Glomerular endothelial cell (primary cell): ENCODE measurements around the gene TMEM95. TPM values are rescaled to one million over a fixed set of nuclear protein-coding genes. Genes with fewer than 3 reads are reported as not detected.
"Not testable (repeated sequence)": the region's sequence is repeated elsewhere in the genome, so short reads cannot be mapped to it uniquely, and the experiment has no call there.

ENCODE experiments used
- DNase-seq: peaks from one replicate; pipeline ENCODE4 v3.0.0-alpha.2; 2011; ENCODE audit warnings: low read depth, low spot score; ENCODE audit errors: extremely low read depth
- total RNA-seq: library from RNA; depleted of rRNA; stranded (reverse); fragments of >200 nt; gene quantifications from 2 replicates; pipeline ENCODE4 v1.2.3, GENCODE V29; 2015

Gene TMEM95
- total RNA-seq, 1 donor from 2014 or later: not detected

DNA sequence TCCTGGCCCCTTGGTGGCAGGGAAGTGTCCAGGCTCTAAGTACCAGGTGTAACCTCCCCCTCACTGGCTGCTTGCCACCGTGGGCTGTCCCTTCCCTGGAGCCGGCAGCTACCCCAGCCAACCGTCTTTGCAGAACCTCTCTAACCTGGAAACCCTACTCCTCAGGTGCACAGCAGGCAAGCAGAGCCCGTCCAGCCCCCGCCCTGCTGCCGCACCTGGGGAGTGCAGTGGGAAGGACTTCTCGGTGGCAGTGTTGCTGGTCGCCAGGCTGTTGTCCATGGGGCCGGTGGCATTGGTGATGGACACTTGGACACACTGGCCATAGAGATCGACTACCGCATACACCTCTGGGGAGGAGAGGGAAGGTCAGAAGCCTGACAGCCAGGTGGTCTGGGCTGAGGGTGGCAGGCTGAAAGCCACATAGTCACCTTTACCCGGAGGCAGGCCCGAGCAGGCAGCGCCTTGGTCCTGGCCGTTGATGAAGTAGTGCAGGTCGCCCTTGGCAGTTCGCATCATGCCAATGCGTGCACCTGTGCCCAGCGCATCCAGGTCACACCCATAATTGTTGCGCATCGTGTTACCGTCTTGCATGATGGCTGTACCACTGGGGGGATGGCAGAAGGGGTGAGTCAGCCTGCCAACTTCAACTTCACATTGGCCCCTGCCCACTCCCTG, 32.3 kb upstream of the TMEM95 start:
- no peak for DNase-seq

DNA sequence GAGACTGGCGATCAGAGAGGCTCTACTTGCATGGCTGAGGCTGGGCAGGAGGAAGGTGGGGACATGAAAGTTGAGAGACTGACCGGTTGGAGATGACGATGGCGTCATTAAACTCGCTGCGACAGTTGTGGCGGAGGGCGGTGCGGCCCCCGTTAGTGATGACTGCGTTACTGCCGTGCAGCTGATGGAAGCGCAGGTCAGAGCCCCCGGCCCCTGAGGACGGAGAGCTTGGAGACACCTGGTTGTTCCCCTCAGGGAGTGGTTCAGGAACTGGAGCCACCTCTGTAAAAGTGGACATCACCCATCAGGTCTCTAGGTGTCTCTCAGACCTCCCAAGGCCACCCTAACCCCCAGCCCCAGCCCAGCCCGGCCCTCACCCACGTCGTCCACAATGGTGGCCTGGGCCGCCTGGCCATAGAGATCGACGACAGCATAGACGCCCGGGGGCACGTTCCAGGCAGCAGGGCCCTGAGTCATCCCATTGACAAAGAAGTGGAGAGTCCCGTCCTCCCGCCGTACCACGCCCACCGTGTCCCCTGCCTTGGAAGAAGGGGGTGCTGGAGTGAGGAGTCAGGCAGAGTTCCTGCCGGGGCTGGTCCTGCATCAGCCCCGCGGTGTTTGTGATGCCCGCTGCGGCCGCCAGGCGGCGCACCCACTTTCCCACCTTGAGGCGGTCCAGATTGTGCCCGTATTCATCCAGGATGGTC, 31.1 kb upstream of the TMEM95 start:
- DNase-seq: no peak

DNA sequence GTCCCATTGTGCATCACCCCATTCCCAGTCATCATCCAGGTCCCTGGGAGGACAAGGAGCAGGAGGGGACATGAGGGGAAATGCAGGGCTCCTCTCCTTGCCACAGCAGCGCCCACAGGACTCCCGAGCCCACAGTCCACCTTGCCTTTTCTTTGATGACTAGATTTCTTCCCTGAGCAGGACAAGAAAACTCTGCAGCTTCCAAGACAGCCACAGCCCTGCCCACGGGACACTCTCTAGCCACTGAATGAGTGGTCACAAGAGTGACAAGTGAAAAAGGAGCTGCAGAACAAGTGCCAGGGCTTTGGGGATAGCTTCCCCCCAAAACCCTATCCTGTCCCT, 30.5 kb upstream of the TMEM95 start:
- no peak for DNase-seq

DNA sequence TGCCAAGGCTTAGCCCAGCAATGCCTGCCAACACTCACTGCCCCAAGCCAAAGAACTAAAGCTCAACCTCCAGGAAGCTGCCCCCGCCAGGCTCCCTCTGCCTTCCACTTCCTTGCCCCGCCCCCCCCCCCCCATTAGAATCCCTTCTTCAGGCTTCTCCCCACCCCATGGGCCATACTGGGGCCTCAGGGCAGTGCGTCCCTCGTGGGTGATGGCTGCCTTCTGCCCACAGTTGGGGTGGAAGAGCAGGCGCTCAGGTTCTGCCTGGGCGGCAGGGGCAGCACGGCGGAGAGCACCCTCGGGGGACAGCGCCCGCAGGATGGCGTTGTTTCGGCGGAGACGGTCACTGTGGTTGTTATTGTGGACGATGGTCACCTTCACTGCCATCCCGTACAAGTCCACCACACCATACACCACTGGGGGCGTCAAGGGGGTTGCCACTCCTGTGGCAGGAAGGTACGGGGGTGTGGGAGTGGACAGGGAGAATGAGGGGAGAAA, 29.9 kb upstream of the TMEM95 start:
- no peak for DNase-seq

DNA sequence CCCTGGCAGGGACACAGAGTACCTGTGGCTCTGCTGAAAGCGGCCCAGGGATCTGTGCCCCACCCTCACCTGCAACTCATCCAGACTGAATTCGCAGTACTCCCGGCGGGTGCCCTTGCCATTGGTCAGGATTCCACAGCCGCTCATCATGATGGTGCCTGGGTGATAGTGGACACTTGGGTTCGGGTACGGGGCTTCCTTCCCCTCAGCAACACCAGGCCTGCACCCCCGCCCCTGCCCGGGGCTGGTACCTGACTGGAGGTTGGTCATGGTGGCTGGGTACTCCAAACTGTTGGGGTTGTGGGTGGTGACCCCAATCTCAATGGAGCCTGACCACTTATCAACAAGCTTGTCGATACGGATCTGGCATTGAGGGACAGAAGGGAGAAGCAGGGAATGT, 28.8 kb upstream of the TMEM95 start:
- DNase-seq: no peak

DNA sequence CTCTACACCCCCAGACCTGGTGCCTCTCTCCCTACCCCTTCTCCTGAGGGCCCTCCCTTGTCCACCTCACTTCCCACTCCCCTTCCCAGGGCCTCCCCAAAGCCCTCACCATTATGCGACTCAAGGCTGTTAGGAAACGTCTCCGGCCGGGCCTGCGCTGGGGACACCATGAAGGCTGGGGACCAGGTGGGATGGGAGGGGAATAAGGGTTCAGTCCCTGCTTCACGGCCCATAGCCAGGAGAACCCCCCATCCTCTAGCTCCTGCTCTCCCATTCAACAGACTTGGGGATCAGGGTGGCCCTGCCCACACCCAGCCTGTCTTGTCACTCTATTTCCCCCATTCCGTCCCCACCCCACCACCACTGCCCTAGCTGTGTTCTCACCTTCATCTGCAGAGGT, 27.9 kb upstream of the TMEM95 start:
- no peak for DNase-seq

DNA sequence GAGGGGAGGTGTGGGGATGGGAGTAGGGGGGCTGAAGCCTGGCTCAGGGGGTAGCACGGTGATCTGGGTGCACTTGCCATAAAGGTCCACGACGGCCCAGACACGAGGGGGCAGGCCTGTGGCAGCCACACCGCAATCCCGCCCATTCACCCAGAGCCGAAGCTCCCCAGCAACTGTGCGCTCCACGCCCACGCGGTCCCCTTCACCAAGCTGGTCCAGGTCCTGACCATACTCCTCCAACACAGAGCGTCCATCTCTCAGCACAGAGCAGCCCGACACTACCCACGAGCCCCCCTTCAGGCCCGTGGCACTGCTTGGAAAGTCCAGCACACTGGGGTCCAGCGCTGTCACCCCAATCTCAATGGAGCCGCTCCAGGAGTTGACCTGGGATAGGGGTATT, 27.5 kb upstream of the TMEM95 start:
- DNase-seq: no peak

DNA sequence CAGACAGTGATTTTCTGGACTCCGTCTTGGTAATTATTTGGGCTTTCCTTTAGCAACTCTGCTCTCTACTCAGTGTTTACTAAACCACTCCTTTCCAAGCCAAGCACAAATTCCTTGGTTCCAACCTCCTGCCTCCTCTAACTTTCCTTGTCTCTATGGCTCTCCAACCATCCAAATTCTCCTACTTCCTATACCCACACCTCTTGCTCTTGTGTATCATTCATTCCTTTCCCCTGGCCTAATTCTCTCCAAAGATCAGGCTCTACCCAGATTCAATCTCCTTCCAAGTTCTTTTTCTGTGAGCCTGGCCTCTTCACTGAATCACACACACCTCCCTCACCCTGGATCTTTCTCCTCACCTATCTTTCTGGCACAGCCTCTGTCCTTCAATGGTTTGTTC, 26.9 kb upstream of the TMEM95 start:
- no peak for DNase-seq

DNA sequence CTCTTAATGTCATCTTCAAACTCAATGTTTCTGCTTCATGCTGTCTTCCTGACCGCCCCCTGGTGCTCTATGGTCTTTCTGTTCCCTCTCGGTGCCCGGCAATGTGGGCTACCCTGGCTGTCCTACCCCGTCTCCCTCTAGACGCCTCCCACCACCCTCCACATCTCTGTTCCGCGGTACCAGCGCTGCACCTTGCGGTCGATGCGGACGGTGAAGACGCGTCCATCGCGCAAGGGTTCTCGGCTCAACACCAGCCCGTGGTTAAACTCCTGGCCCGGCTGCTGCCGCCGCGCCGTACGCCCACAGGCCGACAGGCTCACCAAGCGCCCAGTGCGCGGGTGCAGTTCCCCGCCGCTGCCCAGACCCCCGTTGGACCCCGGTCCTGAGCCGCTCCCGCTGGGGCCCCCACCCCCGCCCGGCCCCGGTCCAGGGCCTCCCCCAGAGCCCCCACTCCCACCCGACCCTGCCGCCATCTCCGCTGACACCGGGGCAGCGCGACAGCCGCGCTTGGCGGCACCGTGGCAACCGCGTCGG, 26.0 kb upstream of the TMEM95 start, which contains the start of gene NEURL4:
TSS of gene NEURL4 (minus strand) at position 496 of the 534 bp plus-strand sequence. CDS start at position 473, 23 bp downstream.
- DNase-seq: no peak

DNA sequence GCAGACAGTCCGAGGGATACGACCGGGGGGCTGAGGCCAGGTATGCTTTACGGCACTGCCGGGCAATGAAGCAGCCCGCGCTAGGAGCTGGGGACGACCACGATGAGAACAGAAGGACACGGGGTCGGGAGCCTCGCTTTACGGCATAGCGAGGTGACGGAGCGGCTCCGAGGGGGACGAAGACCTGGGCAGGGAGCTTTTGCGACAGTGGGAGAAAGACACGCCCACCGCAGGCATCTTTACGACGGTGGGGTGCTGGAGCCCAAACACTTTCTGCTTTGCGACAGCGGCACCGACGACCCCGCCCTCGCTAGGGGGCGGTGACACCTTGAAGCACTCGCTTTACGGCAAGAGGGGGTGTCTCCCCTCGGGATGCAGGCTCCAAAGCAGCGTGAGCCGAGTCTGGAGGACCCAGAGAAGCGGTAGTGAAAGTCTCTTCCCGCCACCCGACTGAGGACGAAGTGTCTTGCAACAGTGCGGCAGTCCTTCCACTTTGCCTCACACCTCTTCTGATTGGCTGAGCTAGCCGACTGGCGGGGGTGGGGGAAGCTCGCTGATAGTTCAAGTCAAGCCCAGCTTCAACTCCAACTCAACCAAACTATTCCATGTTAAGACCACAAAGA, 25.5 kb upstream of the TMEM95 start:
- peak; percentile 92 for DNase-seq

DNA sequence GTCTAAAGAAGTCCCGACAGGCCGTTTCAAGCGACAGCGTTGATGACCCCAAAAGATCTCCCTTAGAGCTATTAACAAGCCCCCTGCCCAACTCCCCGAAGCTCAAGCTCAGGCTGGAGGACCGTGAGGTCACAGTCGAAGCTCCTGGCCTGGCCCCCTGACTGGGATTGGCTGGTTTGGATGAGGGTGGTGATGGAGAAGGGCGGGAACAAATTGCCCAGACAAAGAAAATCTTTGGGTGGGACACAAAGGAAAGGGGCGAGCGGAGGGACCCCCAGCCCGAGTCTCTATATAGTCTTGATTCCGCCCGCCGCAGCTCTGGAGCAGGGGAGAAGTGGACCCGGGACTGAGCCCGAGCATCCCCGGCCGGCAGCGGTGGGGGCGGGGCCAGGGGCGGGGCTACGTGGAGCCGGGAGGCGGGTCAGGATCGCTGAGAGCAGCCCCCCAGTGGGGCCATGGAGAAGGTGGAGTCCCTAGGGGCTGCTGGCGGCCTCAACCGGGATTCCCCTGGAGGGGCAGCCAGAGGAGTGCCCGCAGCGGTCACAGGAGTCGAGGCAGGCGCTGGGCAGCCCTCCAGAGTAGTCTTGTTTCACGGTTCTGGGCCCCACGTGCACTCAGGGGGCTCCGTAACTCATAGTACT, 24.8 kb upstream of the TMEM95 start:
- DNase-seq: peak; percentile 60

DNA sequence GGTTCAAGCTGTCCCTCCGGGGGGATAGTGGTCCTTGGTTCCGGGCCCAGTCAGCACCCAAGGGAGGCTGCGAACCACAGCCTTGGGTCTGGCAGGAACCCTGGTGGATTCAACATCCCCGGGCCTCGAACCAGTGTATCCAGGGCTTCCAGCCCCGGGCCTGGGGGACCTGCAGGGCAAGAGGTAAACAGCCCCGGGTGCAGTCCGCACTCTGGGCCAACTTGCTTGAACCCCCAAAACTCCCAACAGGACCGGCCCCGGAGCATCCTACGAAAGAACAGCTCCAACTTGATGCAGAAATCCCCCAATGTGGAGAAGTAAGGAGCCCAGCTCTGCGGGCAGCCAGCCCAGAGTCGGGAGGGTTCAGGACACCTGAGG, 24.3 kb upstream of the TMEM95 start:
- DNase-seq: no peak

DNA sequence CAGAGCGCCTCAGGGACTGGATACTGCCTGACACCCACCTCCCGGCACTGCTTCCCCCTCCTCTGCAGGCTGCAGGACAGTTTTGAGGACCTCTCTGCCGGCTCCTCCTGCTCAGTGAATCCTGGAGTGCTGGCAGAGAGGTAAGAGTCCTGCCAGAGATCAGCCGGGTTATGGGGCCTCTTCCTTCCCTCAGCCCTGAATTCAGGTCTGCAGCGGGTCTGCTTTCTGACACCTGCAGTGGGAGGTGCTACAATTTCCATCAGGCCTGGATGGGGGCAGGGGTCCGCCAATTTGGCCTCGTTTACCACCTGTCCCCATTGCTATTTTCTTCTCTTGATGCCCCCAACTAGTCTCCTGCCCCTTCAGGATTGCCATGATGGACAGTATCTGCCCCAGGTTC, 22.8 kb upstream of the TMEM95 start:
- DNase-seq: no peak

DNA sequence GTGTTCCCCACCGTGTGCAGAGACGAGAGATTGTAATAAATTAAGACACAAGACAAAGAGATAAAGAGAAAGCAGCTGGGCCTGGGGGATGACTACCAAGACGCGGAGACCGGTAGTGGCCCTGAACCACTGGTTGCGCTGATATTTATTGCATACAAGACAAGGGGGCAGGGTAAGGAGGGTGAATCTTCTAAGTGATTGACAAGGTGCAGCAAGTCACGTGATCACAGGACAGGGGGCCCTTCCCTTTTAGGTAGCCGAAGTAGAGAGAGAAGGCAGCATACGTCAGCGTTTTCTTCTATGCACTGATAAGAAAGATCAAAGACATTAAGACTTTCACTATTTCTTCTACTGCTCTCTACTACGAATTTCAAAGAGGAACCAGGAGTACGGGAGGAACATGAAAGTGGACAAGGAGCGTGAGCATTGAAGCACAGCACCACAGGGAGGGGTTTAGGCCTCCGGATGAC, 22.3 kb upstream of the TMEM95 start:
- DNase-seq: not testable (repeated sequence)

DNA sequence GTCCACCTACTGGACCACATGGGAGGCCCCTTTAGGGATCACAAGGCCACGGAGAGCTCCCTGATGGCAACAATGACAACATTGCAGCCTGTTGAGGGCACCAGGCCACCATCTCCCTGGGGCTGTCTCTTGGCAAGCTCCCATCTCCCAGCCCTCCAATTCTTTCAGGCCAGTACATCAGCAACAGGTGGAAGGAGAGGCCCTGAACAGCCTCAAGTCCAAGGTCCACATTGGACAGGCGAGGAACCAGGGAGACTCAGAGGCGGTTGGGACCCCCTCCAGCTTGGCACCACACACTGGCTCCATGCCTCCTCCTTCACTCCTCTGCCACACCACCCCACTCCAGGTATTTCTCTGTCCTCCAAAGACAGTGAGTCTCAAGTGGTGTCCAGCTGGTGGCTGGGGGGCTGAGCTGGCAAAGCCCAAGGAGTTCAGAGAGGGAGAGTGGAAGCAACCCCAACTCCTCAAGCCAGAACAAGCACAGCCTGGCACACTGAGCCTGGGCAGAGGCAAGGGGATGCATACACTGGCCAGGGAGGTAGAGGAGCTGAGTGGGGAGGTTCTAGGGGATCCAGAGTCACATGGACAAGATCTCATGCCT, 19.9 kb upstream of the TMEM95 start:
- DNase-seq: no peak

DNA sequence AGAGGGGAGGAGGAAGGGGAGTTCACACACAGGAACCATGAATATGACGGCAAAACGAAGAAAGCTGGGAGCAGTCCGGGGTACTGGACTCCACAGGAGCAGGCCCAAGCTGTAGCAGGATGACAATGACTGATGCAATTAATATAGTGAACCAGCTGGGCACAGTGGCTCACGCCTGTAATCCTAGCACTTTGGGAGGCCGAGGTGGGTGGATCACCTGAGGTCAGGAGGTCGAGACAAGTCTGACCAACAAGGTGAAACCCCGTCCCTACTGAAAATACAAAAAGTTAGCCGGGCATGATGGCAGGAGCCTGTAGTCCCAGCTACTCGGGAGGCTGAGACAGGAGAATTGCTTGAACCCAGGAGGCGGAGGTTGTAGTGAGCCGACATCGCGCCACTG, 19.2 kb upstream of the TMEM95 start:
- not testable (repeated sequence) for DNase-seq

DNA sequence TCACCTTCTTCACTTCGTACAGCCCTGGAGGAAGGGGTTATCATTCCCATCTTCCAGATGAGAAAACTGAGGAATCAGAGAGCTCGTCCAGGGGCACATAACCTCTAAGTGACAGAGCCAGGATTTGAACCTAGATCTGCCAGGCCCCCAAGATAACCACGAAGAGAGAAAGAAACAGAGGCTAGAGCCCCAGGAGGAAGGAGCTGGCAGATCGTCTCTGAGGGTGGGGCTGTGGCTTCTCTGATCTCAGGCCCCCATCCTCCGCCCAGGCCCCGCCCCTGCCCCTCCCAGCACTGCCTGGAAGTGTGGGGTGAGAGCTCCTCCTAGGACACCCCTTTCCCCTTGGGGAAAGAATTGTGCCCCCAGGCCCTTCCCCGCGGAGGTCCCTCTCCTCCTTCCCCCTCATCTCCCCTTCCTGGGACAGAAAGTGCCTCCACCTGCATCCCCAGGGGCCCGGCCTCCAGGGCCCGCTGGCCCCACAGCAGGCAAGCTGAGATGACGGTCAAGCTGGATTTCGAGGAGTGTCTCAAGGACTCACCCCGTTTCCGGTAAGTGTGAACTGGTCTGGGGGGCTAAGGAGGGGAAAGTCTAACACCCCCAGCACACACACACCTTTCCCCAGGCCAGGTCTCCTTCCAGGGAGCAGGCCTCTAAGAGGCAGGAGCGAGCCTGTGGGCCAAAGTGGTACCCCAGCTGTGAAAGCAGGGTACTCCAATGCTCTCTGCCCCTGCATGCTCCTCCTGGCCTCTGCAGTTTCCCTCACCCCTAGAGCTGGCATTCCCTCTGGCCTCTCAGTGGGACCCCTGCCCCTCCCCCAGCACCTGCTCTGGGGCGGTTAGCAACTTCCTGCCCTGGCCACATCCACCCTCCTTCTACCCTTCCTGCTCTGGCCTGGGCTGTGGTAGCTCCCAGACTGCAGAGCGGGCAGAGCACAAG, 18.4 kb upstream of the TMEM95 start, which contains the start of gene ACAP1:
TSS of gene ACAP1 (plus strand) at position 290 of the 936 bp plus-strand sequence. CDS start at position 496, 206 bp downstream.
- no peak for DNase-seq

DNA sequence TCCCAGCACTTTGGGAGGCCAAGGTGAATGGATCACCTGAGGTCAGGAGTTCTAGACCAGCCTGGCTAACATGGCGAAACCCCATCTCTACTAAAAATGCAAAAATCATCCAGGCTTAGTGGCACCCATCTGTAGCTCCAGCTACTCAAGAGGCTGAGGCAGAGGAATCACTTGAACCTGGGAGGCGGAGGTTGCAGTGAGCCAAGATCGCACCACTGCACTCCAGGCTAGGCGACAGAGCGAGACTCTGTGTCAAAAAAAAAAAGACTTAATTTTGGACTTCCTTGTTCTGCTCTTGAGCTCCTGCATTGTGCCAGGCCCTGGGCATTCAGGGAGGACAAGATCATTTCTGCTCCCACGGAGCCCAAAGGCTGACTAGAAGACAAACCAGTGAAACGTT, 17.4 kb upstream of the TMEM95 start:
- DNase-seq: not testable (repeated sequence)

DNA sequence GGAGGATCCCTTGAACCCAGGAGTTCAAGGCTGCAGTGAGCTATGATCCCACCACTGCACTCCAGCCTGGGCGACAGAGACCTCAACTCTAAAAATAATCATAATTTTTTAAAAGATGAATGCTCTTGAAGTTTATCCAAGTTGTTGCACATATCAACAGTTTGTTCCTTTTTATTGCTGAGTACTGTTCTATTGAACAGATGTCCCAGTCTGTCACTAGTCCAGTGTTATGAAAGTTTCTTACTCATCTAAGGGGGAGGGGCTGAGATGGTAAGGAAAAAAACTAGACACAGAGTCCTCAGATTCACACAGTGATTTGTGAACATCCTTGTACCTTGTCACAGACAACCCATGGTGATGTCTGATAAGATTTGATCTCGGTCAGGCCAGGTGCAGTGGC, 14.8 kb upstream of the TMEM95 start:
- DNase-seq: no peak
